ENCODE data around the gene MINK1.

GRCh38 chr17:4806456-4806776 lies 26.7 kb upstream of the MINK1 start:
- TF ChIP-seq CTCF (tag by site-specific recombination; IDR thresholded peaks at IDR 0.05): no peak
- TF ChIP-seq ZNF398 (tag by site-specific recombination; IDR thresholded peaks at IDR 0.05): no peak
- TF ChIP-seq ZNF514 (tag by site-specific recombination; IDR thresholded peaks at IDR 0.05): no peak
- no peak for TF ChIP-seq ZNF558 (tag by site-specific recombination; IDR thresholded peaks at IDR 0.05)
- TF ChIP-seq ZNF571 (tag by site-specific recombination; IDR thresholded peaks at IDR 0.05): no peak
- no peak for TF ChIP-seq ZNF449 (tag by site-specific recombination; IDR thresholded peaks at IDR 0.05)
- no peak for TF ChIP-seq ZNF24 (tag by site-specific recombination; IDR thresholded peaks at IDR 0.05)
- TF ChIP-seq YY1 (tag by site-specific recombination; IDR thresholded peaks at IDR 0.05): no peak
- TF ChIP-seq RBAK (tag by site-specific recombination; IDR thresholded peaks at IDR 0.05): no peak
- TF ChIP-seq ZNF704 (tag by site-specific recombination; IDR thresholded peaks at IDR 0.05): no peak
